ENCODE results near the gene WDR7. TPM values are rescaled to one million over a fixed set of nuclear protein-coding genes. Genes with fewer than 3 reads are reported as not detected.

The WDR7 gene
- total RNA-seq, 2 donors from 2014 or later: 51.1 to 69.1 TPM

GRCh38 chr18:57057890-57058289 is 406.7 kb downstream of the WDR7 start:
- H3K4me1 Mint-ChIP-seq (ENCODE audit: low read depth in 2 of 2): peaks cover 0 to 9% of the 10 kb centered on the region in 2 donors
- no peaks in the 10 kb centered on the region for H3K36me3 Mint-ChIP-seq
- DNase-seq (ENCODE audit: low spot score) (no peak), ATAC-seq (peak in 1 of 2 donors; percentile 58)
- H3K4me3 Mint-ChIP-seq: no peak overlapping the region
- no peaks in the 10 kb centered on the region for H3K9me3 Mint-ChIP-seq
- H3K27me3 Mint-ChIP-seq: peaks cover 18 to 26% of the 10 kb centered on the region in 2 donors
- H3K27ac Mint-ChIP-seq: no peak overlapping the region

- H3K4me1 Mint-ChIP-seq (ENCODE audit: low read depth in 2 of 2): peaks cover 0 to 9% of the 10 kb centered on the region in 2 donors
- ATAC-seq (no peak), DNase-seq (ENCODE audit: low spot score) (no peak)
- H3K9me3 Mint-ChIP-seq: no peaks in the 10 kb centered on the region
- H3K4me3 Mint-ChIP-seq: no peak overlapping the region
- H3K27me3 Mint-ChIP-seq: peaks cover 18 to 26% of the 10 kb centered on the region in 2 donors
- H3K36me3 Mint-ChIP-seq: no peaks in the 10 kb centered on the region
- no peak overlapping the region for H3K27ac Mint-ChIP-seq
These were observed 407.6 kb downstream of the WDR7 start for GRCh38 chr18:57058734-57059133.

GRCh38 chr18:57059366-57059765 is 408.2 kb downstream of the WDR7 start:
- H3K9me3 Mint-ChIP-seq: no peaks in the 10 kb centered on the region
- ATAC-seq (no peak), DNase-seq (ENCODE audit: low spot score) (no peak)
- no peaks in the 10 kb centered on the region for H3K36me3 Mint-ChIP-seq
- H3K4me1 Mint-ChIP-seq (ENCODE audit: low read depth in 2 of 2): peaks cover 0 to 9% of the 10 kb centered on the region in 2 donors
- no peak overlapping the region for H3K27ac Mint-ChIP-seq
- H3K27me3 Mint-ChIP-seq: peaks cover 18 to 24% of the 10 kb centered on the region in 2 donors
- H3K4me3 Mint-ChIP-seq: no peak overlapping the region

GRCh38 chr18:57060814-57061213 is 409.7 kb downstream of the WDR7 start:
- H3K27ac Mint-ChIP-seq: no peak overlapping the region
- H3K9me3 Mint-ChIP-seq: no peaks in the 10 kb centered on the region
- no peak overlapping the region for H3K4me3 Mint-ChIP-seq
- ATAC-seq (no peak), DNase-seq (ENCODE audit: low spot score) (no peak)
- no peaks in the 10 kb centered on the region for H3K36me3 Mint-ChIP-seq
- H3K4me1 Mint-ChIP-seq (ENCODE audit: low read depth in 2 of 2): peaks cover 0 to 9% of the 10 kb centered on the region in 2 donors
- H3K27me3 Mint-ChIP-seq: peaks cover 14 to 18% of the 10 kb centered on the region in 2 donors

GRCh38 chr18:57062178-57062577 is 411.0 kb downstream of the WDR7 start:
- Mint-ChIP-seq H3K4me3 (no peak overlapping the region), H3K27me3 (peaks cover 11 to 12% of the 10 kb centered on the region in 2 donors), H3K4me1 (ENCODE audit: low read depth in 2 of 2) (peaks cover 0 to 9% of the 10 kb centered on the region in 2 donors), H3K27ac (no peak overlapping the region), H3K9me3 (no peaks in the 10 kb centered on the region), H3K36me3 (no peaks in the 10 kb centered on the region)
- no peak for DNase-seq (ENCODE audit: low spot score)
- no peak for ATAC-seq

GRCh38 chr18:57062844-57063243 is 411.7 kb downstream of the WDR7 start:
- DNase-seq (ENCODE audit: low spot score) (no peak), ATAC-seq (peak in 1 of 2 donors; percentile 6)
- no peaks in the 10 kb centered on the region for H3K36me3 Mint-ChIP-seq
- H3K4me3 Mint-ChIP-seq: no peak overlapping the region
- no peak overlapping the region for H3K27ac Mint-ChIP-seq
- peaks cover 8 to 9% of the 10 kb centered on the region in 2 donors for H3K27me3 Mint-ChIP-seq
- H3K9me3 Mint-ChIP-seq: no peaks in the 10 kb centered on the region
- H3K4me1 Mint-ChIP-seq (ENCODE audit: low read depth in 2 of 2): peaks cover 0 to 6% of the 10 kb centered on the region in 2 donors

- no peaks in the 10 kb centered on the region for H3K4me1 Mint-ChIP-seq (ENCODE audit: low read depth in 2 of 2)
These were observed 412.5 kb downstream of the WDR7 start for GRCh38 chr18:57063601-57064103.

GRCh38 chr18:57073501-57074187 is 422.5 kb downstream of the WDR7 start:
- DNase-seq (ENCODE audit: low spot score) (no peak), ATAC-seq (no peak)
- Mint-ChIP-seq H3K36me3 (no peaks in the 10 kb centered on the region), H3K4me1 (ENCODE audit: low read depth in 2 of 2) (peaks cover 6 to 7% of the 10 kb centered on the region in 2 donors), H3K27ac (no peak overlapping the region), H3K4me3 (no peak overlapping the region), H3K9me3 (no peaks in the 10 kb centered on the region), H3K27me3 (peaks cover 11 to 25% of the 10 kb centered on the region in 2 donors)

More at GRCh38 chr18:57063601-57064103, 412.5 kb downstream of the WDR7 start:
- Mint-ChIP-seq H3K36me3 (no peaks in the 10 kb centered on the region), H3K4me3 (no peak overlapping the region), H3K9me3 (no peaks in the 10 kb centered on the region), H3K27ac (no peak overlapping the region), H3K27me3 (peaks cover 0 to 3% of the 10 kb centered on the region in 2 donors)
- ATAC-seq (no peak), DNase-seq (ENCODE audit: low spot score) (no peak)

GRCh38 chr18:57075716-57076400 is 424.7 kb downstream of the WDR7 start:
- DNase-seq (ENCODE audit: low spot score): no peak
- Mint-ChIP-seq H3K36me3 (no peaks in the 10 kb centered on the region), H3K27ac (no peak overlapping the region), H3K4me3 (no peak overlapping the region), H3K27me3 (peaks cover 8 to 21% of the 10 kb centered on the region in 2 donors), H3K4me1 (ENCODE audit: low read depth in 2 of 2) (peaks cover 6 to 7% of the 10 kb centered on the region in 2 donors), H3K9me3 (no peaks in the 10 kb centered on the region)
- no peak for ATAC-seq

- H3K27ac Mint-ChIP-seq: no peak overlapping the region
- ATAC-seq: peak in 1 of 2 donors; percentile 7
- no peak for DNase-seq (ENCODE audit: low spot score)
- peaks cover 6 to 7% of the 10 kb centered on the region in 2 donors for H3K4me1 Mint-ChIP-seq (ENCODE audit: low read depth in 2 of 2)
- H3K27me3 Mint-ChIP-seq: peaks cover 4 to 15% of the 10 kb centered on the region in 2 donors
- no peaks in the 10 kb centered on the region for H3K36me3 Mint-ChIP-seq
- H3K4me3 Mint-ChIP-seq: no peak overlapping the region
- H3K9me3 Mint-ChIP-seq: no peaks in the 10 kb centered on the region
These were observed 426.0 kb downstream of the WDR7 start for GRCh38 chr18:57077005-57077765.

GRCh38 chr18:57077786-57078552 is 426.8 kb downstream of the WDR7 start:
- Mint-ChIP-seq H3K4me3 (no peak overlapping the region), H3K9me3 (no peaks in the 10 kb centered on the region), H3K4me1 (ENCODE audit: low read depth in 2 of 2) (peaks cover 6 to 7% of the 10 kb centered on the region in 2 donors), H3K36me3 (no peaks in the 10 kb centered on the region), H3K27ac (no peak overlapping the region), H3K27me3 (peaks cover 7 to 15% of the 10 kb centered on the region in 2 donors)
- peak; percentile 60 to 69 for ATAC-seq
- DNase-seq (ENCODE audit: low spot score): no peak

- peaks cover 7 to 15% of the 10 kb centered on the region in 2 donors for H3K27me3 Mint-ChIP-seq
- H3K27ac Mint-ChIP-seq: no peak overlapping the region
- peaks cover 6 to 7% of the 10 kb centered on the region in 2 donors for H3K4me1 Mint-ChIP-seq (ENCODE audit: low read depth in 2 of 2)
- no peaks in the 10 kb centered on the region for H3K9me3 Mint-ChIP-seq
- ATAC-seq (no peak), DNase-seq (ENCODE audit: low spot score) (no peak)
- H3K4me3 Mint-ChIP-seq: no peak overlapping the region
- H3K36me3 Mint-ChIP-seq: no peaks in the 10 kb centered on the region
These were observed 427.5 kb downstream of the WDR7 start for GRCh38 chr18:57078614-57079013.

GRCh38 chr18:57080479-57080878 is 429.3 kb downstream of the WDR7 start:
- DNase-seq (ENCODE audit: low spot score): no peak
- Mint-ChIP-seq H3K4me1 (ENCODE audit: low read depth in 2 of 2) (peaks cover 15 to 18% of the 10 kb centered on the region in 2 donors), H3K9me3 (peaks cover 4% of the 10 kb centered on the region), H3K4me3 (no peak overlapping the region), H3K36me3 (no peaks in the 10 kb centered on the region), H3K27me3 (peaks cover 19 to 34% of the 10 kb centered on the region in 2 donors), H3K27ac (no peak overlapping the region)
- no peak for ATAC-seq
